ENCODE measurements around the gene PLVAP. TPM values are rescaled to one million over a fixed set of nuclear protein-coding genes. Genes with fewer than 3 reads are reported as not detected.

The PLVAP gene
- total and polyA plus RNA-seq, 9 of the 15 experiments (the other 6 are each of a cell fraction or from before 2014, with no cell fraction given): 0.09 to 0.84 (median 0.51) TPM; not detected in 4

DNA sequence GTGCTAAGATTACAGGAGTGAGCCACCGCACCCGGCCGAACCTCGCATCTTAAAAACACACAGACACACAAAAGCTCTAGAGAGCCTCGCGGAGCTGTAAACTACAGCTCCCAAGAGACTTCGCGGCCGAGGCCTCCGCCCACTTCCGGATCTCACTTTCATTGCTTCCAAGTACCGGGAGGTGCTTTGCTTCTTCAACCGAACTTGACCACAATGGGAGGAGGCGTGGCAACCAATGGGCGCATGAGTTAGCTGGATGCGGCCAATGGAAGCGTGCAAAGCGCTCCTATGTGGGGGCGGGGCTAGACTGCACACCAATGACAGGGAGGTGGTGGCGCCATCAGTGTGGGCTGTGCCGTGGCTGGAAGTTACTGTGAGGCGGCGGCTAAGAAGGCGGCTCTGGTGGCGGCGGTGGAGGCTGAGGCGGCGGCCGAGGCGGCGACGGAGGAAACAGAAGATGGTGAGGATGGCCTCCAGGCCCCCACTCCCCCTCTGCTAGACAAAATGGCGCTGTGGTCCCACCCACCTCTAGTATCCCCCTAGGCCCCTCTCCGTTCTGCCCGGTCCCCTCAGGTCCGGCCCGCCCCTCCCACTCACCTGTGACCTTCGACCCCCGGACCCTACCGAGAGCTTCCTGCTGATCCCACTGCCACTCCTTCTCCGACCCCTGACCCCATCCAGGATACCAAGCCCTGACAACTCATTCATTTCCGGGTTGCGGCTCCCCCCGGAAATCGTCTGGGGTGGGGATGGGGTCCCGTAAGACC lies 67.8 kb downstream of the PLVAP start, which contains the start of gene DDA1 (continued):
- TF ChIP-seq MTA3 (IDR thresholded peaks at IDR 0.05; ENCODE audit: borderline replicate concordance) (peak; percentile 75; the same call in 1 of the 2 replicates), HNRNPUL1 (IDR thresholded peaks at IDR 0.05; ENCODE audit: low read length) (no peak), TAF9B (IDR thresholded peaks at IDR 0.05; ENCODE audit: partially characterized antibody) (no peak), SMARCC2 (IDR thresholded peaks at IDR 0.05; ENCODE audit: low read depth) (no peak), TAF15 (IDR thresholded peaks at IDR 0.05; ENCODE audit: low read depth, low read length) (no peak), ATF7 (IDR thresholded peaks at IDR 0.05) (peak; percentile 82; the same call in 1 of the 2 replicates), TFAM (CRISPR knock-in tag; conservative IDR thresholded peaks at IDR 0.05) (no peak), TAF7 (tag; IDR thresholded peaks at IDR 0.05) (no peak)
- TF ChIP-seq, protein P1, sequence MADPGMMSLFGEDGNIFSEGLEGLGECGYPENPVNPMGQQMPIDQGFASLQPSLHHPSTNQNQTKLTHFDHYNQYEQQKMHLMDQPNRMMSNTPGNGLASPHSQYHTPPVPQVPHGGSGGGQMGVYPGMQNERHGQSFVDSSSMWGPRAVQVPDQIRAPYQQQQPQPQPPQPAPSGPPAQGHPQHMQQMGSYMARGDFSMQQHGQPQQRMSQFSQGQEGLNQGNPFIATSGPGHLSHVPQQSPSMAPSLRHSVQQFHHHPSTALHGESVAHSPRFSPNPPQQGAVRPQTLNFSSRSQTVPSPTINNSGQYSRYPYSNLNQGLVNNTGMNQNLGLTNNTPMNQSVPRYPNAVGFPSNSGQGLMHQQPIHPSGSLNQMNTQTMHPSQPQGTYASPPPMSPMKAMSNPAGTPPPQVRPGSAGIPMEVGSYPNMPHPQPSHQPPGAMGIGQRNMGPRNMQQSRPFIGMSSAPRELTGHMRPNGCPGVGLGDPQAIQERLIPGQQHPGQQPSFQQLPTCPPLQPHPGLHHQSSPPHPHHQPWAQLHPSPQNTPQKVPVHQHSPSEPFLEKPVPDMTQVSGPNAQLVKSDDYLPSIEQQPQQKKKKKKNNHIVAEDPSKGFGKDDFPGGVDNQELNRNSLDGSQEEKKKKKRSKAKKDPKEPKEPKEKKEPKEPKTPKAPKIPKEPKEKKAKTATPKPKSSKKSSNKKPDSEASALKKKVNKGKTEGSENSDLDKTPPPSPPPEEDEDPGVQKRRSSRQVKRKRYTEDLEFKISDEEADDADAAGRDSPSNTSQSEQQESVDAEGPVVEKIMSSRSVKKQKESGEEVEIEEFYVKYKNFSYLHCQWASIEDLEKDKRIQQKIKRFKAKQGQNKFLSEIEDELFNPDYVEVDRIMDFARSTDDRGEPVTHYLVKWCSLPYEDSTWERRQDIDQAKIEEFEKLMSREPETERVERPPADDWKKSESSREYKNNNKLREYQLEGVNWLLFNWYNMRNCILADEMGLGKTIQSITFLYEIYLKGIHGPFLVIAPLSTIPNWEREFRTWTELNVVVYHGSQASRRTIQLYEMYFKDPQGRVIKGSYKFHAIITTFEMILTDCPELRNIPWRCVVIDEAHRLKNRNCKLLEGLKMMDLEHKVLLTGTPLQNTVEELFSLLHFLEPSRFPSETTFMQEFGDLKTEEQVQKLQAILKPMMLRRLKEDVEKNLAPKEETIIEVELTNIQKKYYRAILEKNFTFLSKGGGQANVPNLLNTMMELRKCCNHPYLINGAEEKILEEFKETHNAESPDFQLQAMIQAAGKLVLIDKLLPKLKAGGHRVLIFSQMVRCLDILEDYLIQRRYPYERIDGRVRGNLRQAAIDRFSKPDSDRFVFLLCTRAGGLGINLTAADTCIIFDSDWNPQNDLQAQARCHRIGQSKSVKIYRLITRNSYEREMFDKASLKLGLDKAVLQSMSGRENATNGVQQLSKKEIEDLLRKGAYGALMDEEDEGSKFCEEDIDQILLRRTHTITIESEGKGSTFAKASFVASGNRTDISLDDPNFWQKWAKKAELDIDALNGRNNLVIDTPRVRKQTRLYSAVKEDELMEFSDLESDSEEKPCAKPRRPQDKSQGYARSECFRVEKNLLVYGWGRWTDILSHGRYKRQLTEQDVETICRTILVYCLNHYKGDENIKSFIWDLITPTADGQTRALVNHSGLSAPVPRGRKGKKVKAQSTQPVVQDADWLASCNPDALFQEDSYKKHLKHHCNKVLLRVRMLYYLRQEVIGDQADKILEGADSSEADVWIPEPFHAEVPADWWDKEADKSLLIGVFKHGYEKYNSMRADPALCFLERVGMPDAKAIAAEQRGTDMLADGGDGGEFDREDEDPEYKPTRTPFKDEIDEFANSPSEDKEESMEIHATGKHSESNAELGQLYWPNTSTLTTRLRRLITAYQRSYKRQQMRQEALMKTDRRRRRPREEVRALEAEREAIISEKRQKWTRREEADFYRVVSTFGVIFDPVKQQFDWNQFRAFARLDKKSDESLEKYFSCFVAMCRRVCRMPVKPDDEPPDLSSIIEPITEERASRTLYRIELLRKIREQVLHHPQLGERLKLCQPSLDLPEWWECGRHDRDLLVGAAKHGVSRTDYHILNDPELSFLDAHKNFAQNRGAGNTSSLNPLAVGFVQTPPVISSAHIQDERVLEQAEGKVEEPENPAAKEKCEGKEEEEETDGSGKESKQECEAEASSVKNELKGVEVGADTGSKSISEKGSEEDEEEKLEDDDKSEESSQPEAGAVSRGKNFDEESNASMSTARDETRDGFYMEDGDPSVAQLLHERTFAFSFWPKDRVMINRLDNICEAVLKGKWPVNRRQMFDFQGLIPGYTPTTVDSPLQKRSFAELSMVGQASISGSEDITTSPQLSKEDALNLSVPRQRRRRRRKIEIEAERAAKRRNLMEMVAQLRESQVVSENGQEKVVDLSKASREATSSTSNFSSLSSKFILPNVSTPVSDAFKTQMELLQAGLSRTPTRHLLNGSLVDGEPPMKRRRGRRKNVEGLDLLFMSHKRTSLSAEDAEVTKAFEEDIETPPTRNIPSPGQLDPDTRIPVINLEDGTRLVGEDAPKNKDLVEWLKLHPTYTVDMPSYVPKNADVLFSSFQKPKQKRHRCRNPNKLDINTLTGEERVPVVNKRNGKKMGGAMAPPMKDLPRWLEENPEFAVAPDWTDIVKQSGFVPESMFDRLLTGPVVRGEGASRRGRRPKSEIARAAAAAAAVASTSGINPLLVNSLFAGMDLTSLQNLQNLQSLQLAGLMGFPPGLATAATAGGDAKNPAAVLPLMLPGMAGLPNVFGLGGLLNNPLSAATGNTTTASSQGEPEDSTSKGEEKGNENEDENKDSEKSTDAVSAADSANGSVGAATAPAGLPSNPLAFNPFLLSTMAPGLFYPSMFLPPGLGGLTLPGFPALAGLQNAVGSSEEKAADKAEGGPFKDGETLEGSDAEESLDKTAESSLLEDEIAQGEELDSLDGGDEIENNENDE (IDR thresholded peaks at IDR 0.05; ENCODE audit: low read depth, low read length): no peak
- TF ChIP-seq, protein P2, sequence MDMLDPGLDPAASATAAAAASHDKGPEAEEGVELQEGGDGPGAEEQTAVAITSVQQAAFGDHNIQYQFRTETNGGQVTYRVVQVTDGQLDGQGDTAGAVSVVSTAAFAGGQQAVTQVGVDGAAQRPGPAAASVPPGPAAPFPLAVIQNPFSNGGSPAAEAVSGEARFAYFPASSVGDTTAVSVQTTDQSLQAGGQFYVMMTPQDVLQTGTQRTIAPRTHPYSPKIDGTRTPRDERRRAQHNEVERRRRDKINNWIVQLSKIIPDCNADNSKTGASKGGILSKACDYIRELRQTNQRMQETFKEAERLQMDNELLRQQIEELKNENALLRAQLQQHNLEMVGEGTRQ (CRISPR knock-in tag; IDR thresholded peaks at IDR 0.05): no peak
- TF ChIP-seq, protein P3, sequence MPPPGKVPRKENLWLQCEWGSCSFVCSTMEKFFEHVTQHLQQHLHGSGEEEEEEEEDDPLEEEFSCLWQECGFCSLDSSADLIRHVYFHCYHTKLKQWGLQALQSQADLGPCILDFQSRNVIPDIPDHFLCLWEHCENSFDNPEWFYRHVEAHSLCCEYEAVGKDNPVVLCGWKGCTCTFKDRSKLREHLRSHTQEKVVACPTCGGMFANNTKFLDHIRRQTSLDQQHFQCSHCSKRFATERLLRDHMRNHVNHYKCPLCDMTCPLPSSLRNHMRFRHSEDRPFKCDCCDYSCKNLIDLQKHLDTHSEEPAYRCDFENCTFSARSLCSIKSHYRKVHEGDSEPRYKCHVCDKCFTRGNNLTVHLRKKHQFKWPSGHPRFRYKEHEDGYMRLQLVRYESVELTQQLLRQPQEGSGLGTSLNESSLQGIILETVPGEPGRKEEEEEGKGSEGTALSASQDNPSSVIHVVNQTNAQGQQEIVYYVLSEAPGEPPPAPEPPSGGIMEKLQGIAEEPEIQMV (tag; conservative IDR thresholded peaks at IDR 0.05; ENCODE audit: low read depth): peak; percentile 99

Measured in K562 (cell line).